Fibroblast of skin of back (primary cell): ENCODE measurements around the gene SSUH2.
"Not testable (repeated sequence)": the region's sequence is repeated elsewhere in the genome, so short reads cannot be mapped to it uniquely, and the experiment has no call there.

ENCODE experiments used
- DNase-seq: peaks from one replicate; pipeline ENCODE4 v3.0.0-alpha.2; 2013

SSUH2 gene

GRCh38 chr3:8658306-8659212 is 14.0 kb upstream of the SSUH2 start:
- DNase-seq, result peak; percentile 76

GRCh38 chr3:8657804-8658305 is 13.3 kb upstream of the SSUH2 start:
- peak; percentile 37 for DNase-seq

GRCh38 chr3:8656240-8656639 is 11.6 kb upstream of the SSUH2 start:
- no peak for DNase-seq

- DNase-seq, result no peak
These were observed 10.8 kb upstream of the SSUH2 start for GRCh38 chr3:8655387-8655835.

GRCh38 chr3:8654572-8655329 is 10.2 kb upstream of the SSUH2 start:
- DNase-seq, result not testable (repeated sequence)

- DNase-seq, result peak; percentile 63
These were observed 9.3 kb upstream of the SSUH2 start for GRCh38 chr3:8653800-8654408.

- DNase-seq, result no peak
These were observed 7.9 kb upstream of the SSUH2 start for GRCh38 chr3:8652324-8652987.

- DNase-seq, result no peak
These were observed 7.1 kb upstream of the SSUH2 start for GRCh38 chr3:8651418-8652323.

- DNase-seq, result no peak
These were observed 6.2 kb upstream of the SSUH2 start for GRCh38 chr3:8650583-8651416.

- DNase-seq, result no peak
These were observed 5.2 kb upstream of the SSUH2 start for GRCh38 chr3:8649757-8650156.

- no peak for DNase-seq
These were observed 4.5 kb upstream of the SSUH2 start for GRCh38 chr3:8648909-8649741.

- no peak for DNase-seq
These were observed 2.8 kb upstream of the SSUH2 start for GRCh38 chr3:8647137-8647985.

- no peak for DNase-seq
These were observed 1.8 kb upstream of the SSUH2 start for GRCh38 chr3:8646313-8646938.

GRCh38 chr3:8645712-8646111 is 1.1 kb upstream of the SSUH2 start:
- no peak for DNase-seq

GRCh38 chr3:8643693-8644365 is 769 bp downstream of the SSUH2 start:
- DNase-seq, result no peak

- DNase-seq, result no peak
These were observed 2.6 kb downstream of the SSUH2 start for GRCh38 chr3:8642001-8642400.

- no peak for DNase-seq
These were observed 3.1 kb downstream of the SSUH2 start for GRCh38 chr3:8641472-8641871.
